Natural killer cell (primary cell): Measurements from ENCODE around the gene GJA9. TPM values are rescaled to one million over a fixed set of nuclear protein-coding genes. Genes with fewer than 3 reads are reported as not detected.
A peak's percentile ranks its signal among the peaks of the same experiment; 100 is the strongest.

ENCODE experiments used
- ATAC-seq, 3 donors: fragments of 150-1000 bp in 2 of 3; fragments of 200-7000 bp in 1 of 3; cut with Tn5 transposase; 1 replicate in 1 of 3; 2 replicates in 2 of 3; pipeline ENCODE4 v1.10.0; 2021; ENCODE audit warnings: mild to moderate bottlenecking in 2 of 3, moderate library complexity in 2 of 3
- DNase-seq, 2 donors: peaks; one replicate each; pipeline versions ENCODE4 v3.0.0 to v3.0.0-alpha.2; 2013 to 2021; ENCODE audit warnings: mixed read lengths in 1 of 2
- H3K27ac ChIP-seq: one replicate; pipeline ENCODE4 v1.5.1; 2013; ENCODE audit warnings: mild to moderate bottlenecking, low read length
- H3K27me3 ChIP-seq: one replicate; pipeline ENCODE4 v1.6.1; 2013; ENCODE audit warnings: low read length; ENCODE audit not compliant: control insufficient read depth, insufficient read depth
- H3K36me3 ChIP-seq: one replicate; pipeline ENCODE4 v1.6.1; 2013; ENCODE audit warnings: low read length; ENCODE audit not compliant: control insufficient read depth, insufficient read depth
- H3K4me1 ChIP-seq: one replicate; pipeline ENCODE4 v1.6.1; 2013; ENCODE audit warnings: low read length; ENCODE audit not compliant: control insufficient read depth, insufficient read depth
- H3K4me3 ChIP-seq: one replicate; pipeline ENCODE4 v1.5.1; 2013; ENCODE audit warnings: low read length
- H3K9me3 ChIP-seq: one replicate; pipeline ENCODE4 v1.6.1; 2013; ENCODE audit warnings: low read length; ENCODE audit not compliant: control insufficient read depth, insufficient read depth
- H3K27ac Mint-ChIP-seq, 2 donors: one replicate each; pipeline ENCODE4 v1.8.0; 2022; ENCODE audit warnings: mild to moderate bottlenecking in 2 of 2, mixed read lengths in 2 of 2, moderate library complexity in 1 of 2
- H3K27me3 Mint-ChIP-seq, 2 donors: one replicate each; pipeline ENCODE4 v1.8.0; 2022; ENCODE audit warnings: low read depth in 2 of 2, mixed read lengths in 2 of 2
- H3K36me3 Mint-ChIP-seq: one replicate; pipeline ENCODE4 v1.8.0; 2022; ENCODE audit warnings: mixed read lengths
- H3K4me1 Mint-ChIP-seq, 2 donors: one replicate each; pipeline ENCODE4 v1.8.0; 2022; ENCODE audit warnings: mixed read lengths in 2 of 2
- H3K4me3 Mint-ChIP-seq: one replicate; pipeline ENCODE4 v1.8.0; 2022; ENCODE audit warnings: mild to moderate bottlenecking, moderate library complexity, mixed read lengths
- H3K9me3 Mint-ChIP-seq, 2 donors: one replicate each; pipeline ENCODE4 v1.8.0; 2022; ENCODE audit warnings: mixed read lengths in 2 of 2
- CTCF ChIP-seq: fragments of 200-600 bp; IDR thresholded peaks from one replicate; pipeline ENCODE4 v1.8.0; 2022; ENCODE audit warnings: antibody characterized with exemption
- WGBS: methylation state at CpG from one replicate; pipeline ENCODE4 v1.1.7; 2013; ENCODE audit warnings: missing lambda C conversion rate; ENCODE audit not compliant: insufficient coverage; 5-methylcytosine and 5-hydroxymethylcytosine counted together
- intact Hi-C: fragments of 100-400 bp; cut with micrococcal nuclease; formaldehyde crosslinking; loops from one replicate; pipeline ENCODE4 v1.14.2; 2022
- total RNA-seq, 4 donors: library from RNA; stranded (reverse); fragments of 120-200 nt in 1 of 4; gene quantifications; one replicate each; pipeline versions ENCODE4 v1.2.3 to v1.2.4, GENCODE V29; 2013 to 2022

GJA9 gene
- total RNA-seq, 3 donors from 2014 or later (not counting 1 experiment from before 2014, with no cell fraction given) = not detected

- Mint-ChIP-seq H3K27ac (no peak overlapping the region), H3K9me3 (no peaks in the 10 kb centered on the region), H3K36me3 (no peaks in the 10 kb centered on the region), H3K4me3 (no peak overlapping the region), H3K27me3 (no peaks in the 10 kb centered on the region), H3K4me1 (no peaks in the 10 kb centered on the region)
- ATAC-seq (no peak), DNase-seq (no peak)
- Histone ChIP-seq H3K9me3 (no peaks in the 10 kb centered on the region), H3K36me3 (no peaks in the 10 kb centered on the region), H3K27me3 (no peaks in the 10 kb centered on the region), H3K4me3 (no peak overlapping the region), H3K4me1 (no peaks in the 10 kb centered on the region), H3K27ac (no peak overlapping the region)
- no peak for TF ChIP-seq CTCF
- WGBS = 90% methylated on average over 2 of the region's 2 CpGs
- intact Hi-C loops = no loop called here
Measured at GRCh38 chr1:38896169-38896568, 14.8 kb upstream of the GJA9 start.

DNA sequence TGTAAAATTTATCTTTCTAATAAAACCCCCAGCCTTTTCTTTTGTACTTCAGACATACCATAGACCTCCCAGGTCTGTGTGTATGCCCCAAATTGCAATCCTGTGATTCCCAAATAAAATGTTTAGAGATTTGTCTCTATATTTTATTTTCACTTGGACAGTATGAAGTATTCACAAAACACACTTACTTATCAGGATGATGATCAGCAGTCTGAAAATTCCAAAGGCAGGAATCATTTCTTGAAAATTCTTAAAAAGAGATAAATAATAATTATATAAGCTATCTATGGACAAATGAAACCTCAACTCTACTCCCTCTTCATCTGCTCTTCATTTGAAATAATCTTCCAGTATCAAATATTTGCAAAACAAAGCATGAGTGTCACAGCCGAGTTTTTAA, 11.6 kb upstream of the GJA9 start:
- no peak overlapping the region for H3K4me3 Mint-ChIP-seq
- WGBS = no CpG with 5 or more reads among the region's 1 CpG
- intact Hi-C loops = no loop called here
- no peak for TF ChIP-seq CTCF
- no peaks in the 10 kb centered on the region for H3K36me3 ChIP-seq
- no peak for ATAC-seq
- no peak overlapping the region for H3K27ac Mint-ChIP-seq
- H3K9me3 Mint-ChIP-seq = no peaks in the 10 kb centered on the region
- DNase-seq = no peak
- no peak overlapping the region for H3K27ac ChIP-seq
- no peaks in the 10 kb centered on the region for H3K27me3 Mint-ChIP-seq
- no peaks in the 10 kb centered on the region for H3K4me1 Mint-ChIP-seq
- H3K36me3 Mint-ChIP-seq = no peaks in the 10 kb centered on the region
- no peak overlapping the region for H3K4me3 ChIP-seq
- H3K27me3 ChIP-seq = no peaks in the 10 kb centered on the region
- H3K4me1 ChIP-seq = no peaks in the 10 kb centered on the region
- H3K9me3 ChIP-seq = no peaks in the 10 kb centered on the region

GRCh38 chr1:38891753-38892152, 10.4 kb upstream of the GJA9 start:
- H3K36me3 Mint-ChIP-seq = no peaks in the 10 kb centered on the region
- TF ChIP-seq CTCF = no peak
- no peaks in the 10 kb centered on the region for H3K4me1 ChIP-seq
- H3K9me3 Mint-ChIP-seq = no peaks in the 10 kb centered on the region
- intact Hi-C loops = no loop called here
- H3K27me3 ChIP-seq = no peaks in the 10 kb centered on the region
- H3K27me3 Mint-ChIP-seq = no peaks in the 10 kb centered on the region
- no peaks in the 10 kb centered on the region for H3K9me3 ChIP-seq
- DNase-seq (peak in 1 of 2 donors; percentile 40), ATAC-seq (no peak)
- no peaks in the 10 kb centered on the region for H3K36me3 ChIP-seq
- no peaks in the 10 kb centered on the region for H3K4me1 Mint-ChIP-seq
- WGBS = 88% methylated on average over 1 of the region's 1 CpG
- no peak overlapping the region for H3K4me3 Mint-ChIP-seq
- no peak overlapping the region for H3K27ac Mint-ChIP-seq
- no peak overlapping the region for H3K27ac ChIP-seq
- no peak overlapping the region for H3K4me3 ChIP-seq

DNA sequence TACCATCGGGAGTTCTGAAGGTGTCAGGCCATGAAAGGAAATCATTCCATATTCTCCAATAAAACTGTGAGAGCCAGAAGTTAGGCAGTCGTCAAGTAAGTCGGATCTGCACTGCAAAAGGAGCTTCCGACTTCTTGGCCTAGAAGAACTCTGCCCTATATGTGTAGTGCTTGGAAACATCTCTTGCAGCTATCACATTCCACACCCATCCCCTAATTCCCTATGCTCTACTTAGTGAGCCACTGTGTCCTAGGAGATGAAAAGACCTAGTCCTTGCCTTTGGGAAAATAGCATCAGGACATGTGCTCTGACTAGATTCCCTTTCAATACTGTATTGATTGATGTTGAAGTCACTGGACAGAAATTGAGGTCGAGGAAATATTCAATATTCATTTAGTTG, 8.2 kb upstream of the GJA9 start:
- DNase-seq (no peak), ATAC-seq (no peak)
- intact Hi-C loops = no loop called here
- Mint-ChIP-seq H3K27me3 (no peaks in the 10 kb centered on the region), H3K27ac (no peak overlapping the region), H3K4me1 (no peaks in the 10 kb centered on the region), H3K4me3 (no peak overlapping the region), H3K9me3 (no peaks in the 10 kb centered on the region), H3K36me3 (no peaks in the 10 kb centered on the region)
- Histone ChIP-seq H3K27ac (no peak overlapping the region), H3K36me3 (no peaks in the 10 kb centered on the region), H3K27me3 (no peaks in the 10 kb centered on the region), H3K4me1 (no peaks in the 10 kb centered on the region), H3K4me3 (no peak overlapping the region), H3K9me3 (no peaks in the 10 kb centered on the region)
- no peak for TF ChIP-seq CTCF
- WGBS = 91% methylated on average over 2 of the region's 5 CpGs
